Measurements from ENCODE around the gene LATS1.
A peak's percentile ranks its signal among the peaks of the same experiment; 100 is the strongest.
"Not testable (repeated sequence)": the region's sequence is repeated elsewhere in the genome, so short reads cannot be mapped to it uniquely, and the experiment has no call there.

Gene LATS1

DNA sequence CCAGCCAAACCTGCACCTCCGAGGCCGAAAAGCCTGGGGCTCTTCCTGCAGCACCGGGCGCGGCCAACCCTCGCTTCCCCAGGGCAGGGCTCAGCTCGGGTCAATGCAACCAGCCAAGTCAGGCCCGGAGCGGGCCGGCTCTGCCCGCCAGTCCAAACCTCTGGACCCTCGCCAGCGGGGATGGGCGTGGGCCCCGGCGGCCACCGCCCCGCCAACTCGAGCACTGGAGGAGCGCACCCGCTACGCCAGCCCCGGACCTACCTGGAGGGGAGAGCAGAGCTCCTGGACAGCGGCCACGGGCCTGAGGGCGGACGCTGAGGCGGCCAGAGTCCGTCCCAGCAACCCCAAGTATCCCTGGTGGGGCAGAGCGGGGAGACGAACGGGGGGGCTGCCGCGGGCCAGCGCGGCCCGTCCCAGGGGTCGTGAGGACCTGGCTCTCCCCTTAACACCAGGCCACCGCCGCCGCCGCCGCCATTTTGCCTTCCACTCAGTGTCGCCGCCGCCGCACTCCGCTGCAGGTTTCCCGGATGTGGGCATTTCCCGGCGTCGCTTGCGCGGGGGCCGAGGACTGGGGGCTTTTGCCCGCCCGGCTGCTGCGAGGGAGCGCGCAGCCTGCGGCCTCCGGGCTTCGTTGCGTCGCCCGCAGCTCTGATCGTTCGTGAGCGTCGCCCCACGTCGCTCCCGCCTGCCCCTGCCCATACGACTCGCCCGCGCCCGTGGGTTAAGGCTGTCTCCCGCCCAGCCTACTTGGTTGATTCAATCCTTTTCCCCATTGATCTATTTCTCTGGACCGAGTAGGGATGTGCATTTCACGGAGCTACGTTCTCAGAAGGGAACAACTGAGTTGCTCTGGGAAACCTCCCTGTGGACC, at the start of gene LATS1:
TSS of gene LATS1 (minus strand) at position 514 of the 871 bp plus-strand sequence. CDS start 15,975 bp downstream, outside the sequence.
- peak; percentile 90 for DNase-seq (ENCODE audit: low spot score)

GRCh38 chr6:149766156-149766769, 48.4 kb upstream of the LATS1 start:
- no peak for DNase-seq (ENCODE audit: low spot score)

DNA sequence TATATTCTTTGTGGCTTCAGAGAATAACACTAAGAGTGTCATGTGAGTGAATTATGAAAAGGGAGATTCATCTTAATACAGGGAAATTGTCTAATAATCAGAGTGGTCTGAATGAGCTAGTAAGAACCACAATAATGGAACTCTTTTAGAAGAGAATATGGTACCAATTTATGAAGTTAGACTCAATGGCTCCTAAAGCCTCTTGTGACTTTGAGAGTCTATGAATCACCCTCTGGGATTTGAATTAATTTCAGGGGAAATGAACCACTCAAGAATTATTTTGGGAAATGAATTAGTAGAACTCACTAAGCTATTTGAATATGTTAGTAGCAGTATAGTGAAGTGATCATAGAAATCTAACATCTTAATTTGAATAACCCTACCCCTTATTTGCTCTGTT, 46.0 kb upstream of the LATS1 start:
- no peak for DNase-seq (ENCODE audit: low spot score)

- DNase-seq (ENCODE audit: low spot score): no peak
Measured at GRCh38 chr6:149761438-149761837, 43.5 kb upstream of the LATS1 start.

GRCh38 chr6:149756261-149756636, 38.3 kb upstream of the LATS1 start:
- DNase-seq (ENCODE audit: low spot score): no peak

DNA sequence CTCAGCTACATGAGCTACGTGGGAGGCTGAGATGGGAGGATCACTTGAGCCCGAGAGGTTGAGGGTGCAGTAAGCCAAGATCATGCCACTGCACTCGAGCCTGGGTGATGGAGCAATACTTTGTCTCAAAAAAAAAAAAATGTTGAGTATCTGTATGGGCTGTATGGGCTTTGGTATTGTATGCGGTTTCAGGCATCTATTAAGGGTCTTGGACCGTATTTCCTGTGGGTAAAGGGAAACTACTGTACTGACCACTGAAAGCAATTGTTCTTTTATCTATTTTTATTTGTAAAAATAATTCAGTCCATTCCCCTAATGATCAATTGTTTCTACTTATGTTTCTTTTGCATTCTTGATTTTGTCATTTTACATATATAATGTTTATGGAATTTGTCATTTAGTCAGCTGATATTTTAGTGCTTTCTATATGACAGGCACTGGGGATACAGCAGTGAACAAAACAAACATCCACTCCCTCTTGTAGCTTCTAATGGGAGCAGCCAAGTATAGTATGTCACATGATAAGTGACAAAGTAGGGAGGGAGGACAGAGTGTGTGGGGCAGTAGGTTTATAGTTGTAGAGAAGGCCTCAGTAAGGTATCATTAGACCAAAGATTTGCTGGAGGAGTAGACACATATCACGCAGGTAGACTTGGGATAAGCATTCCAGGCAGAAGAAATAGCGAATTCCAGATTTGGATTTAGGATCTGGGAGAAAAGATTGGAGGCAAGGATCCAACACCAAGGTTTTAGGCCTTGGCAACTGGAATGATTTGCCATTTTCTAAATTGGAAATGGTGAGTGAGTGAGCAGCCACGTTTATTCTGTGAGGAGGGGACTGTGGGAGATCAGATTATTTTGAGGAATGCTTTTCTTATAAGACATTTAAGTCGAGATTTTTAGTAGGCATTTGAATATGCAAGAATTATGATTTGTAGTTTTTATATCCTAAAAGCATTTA, 37.7 kb upstream of the LATS1 start:
- no peak for DNase-seq (ENCODE audit: low spot score)

GRCh38 chr6:149754548-149754947, 36.6 kb upstream of the LATS1 start:
- no peak for DNase-seq (ENCODE audit: low spot score)

GRCh38 chr6:149753374-149753637, 35.4 kb upstream of the LATS1 start:
- not testable (repeated sequence) for DNase-seq (ENCODE audit: low spot score)

GRCh38 chr6:149752600-149753373, 34.9 kb upstream of the LATS1 start:
- DNase-seq (ENCODE audit: low spot score): no peak

- DNase-seq (ENCODE audit: low spot score): not testable (repeated sequence)
Measured at GRCh38 chr6:149751920-149752319, 34.0 kb upstream of the LATS1 start.

- DNase-seq (ENCODE audit: low spot score): no peak
Measured at GRCh38 chr6:149751239-149751638, 33.3 kb upstream of the LATS1 start.

- DNase-seq (ENCODE audit: low spot score): peak; percentile 37
Measured at GRCh38 chr6:149750136-149750609, 32.3 kb upstream of the LATS1 start.

GRCh38 chr6:149749594-149750135, 31.8 kb upstream of the LATS1 start, which contains the start of gene PCMT1:
TSS of gene PCMT1 (plus strand) at chr6:149749741. CDS start at chr6:149749902, 161 bp downstream.
- peak; percentile 91 for DNase-seq (ENCODE audit: low spot score)

DNA sequence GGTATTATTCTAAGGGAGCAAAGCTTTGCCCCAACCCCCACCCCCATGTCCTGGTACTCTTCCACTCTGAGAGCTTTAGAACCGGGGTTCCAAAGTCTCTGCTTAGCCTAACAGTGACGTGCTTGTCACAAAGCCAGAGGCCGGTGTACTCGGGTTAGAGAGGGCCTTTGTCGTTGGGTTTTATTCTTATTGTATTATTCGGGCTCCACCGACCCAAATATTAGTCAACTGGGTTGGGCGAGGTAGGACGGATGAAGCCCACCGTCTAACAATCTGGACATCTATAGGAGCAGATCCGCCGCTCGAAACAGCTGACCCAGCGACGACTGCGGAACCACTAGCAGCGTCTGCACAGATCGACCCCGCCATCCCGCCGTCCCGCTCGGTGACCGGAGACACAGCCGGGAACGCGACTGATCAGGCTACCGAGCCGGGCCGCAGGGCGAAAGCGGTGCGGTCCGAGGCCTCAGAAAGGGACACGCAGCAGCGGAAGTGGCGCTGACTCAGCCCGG, 31.2 kb upstream of the LATS1 start:
- DNase-seq (ENCODE audit: low spot score): not testable (repeated sequence)

DNA sequence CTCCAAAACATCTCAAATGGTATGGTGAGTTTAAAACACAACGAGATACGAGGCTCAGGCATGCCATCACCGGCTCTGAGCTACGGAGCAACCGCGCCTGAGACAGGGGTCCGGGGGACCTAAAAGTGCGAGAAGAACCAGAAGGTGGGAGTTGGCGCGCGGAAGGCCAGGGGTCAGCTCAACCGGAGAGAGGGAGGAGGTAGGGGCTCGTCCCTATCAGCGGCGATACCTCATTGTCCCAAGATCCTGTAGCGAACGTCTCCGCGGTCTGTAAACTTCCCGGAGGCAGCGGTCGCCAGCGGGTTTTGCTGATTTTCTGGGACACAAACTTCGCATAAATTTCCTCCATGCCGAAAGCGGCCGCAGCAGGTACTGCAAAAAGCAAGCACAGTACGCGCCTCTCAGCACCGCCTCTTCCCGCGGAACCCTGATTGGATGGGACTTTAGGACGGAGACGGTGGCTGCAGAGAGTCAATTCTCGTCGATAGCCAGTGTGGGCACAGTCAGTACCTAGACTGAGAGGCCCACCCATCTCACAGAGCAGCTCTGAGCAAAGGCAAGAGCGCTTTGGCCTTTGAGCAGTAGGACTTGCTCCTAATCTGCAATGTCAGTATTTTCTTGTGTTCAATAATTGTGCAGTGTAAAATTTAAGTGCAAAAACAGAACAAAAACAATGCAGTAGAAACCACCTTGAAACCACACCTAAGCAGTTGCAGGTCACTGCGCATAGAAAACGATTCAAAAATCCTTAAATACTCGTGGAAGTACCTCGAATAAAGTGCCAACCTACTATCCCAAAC, 28.4 kb upstream of the LATS1 start, which contains the start of gene NUP43:
TSS of gene NUP43 (minus strand) at position 383 of the 800 bp plus-strand sequence. CDS start at position 349, 34 bp downstream.
- peak; percentile 97 for DNase-seq (ENCODE audit: low spot score)

GRCh38 chr6:149745252-149745651, 27.4 kb upstream of the LATS1 start:
- not testable (repeated sequence) for DNase-seq (ENCODE audit: low spot score)

DNA sequence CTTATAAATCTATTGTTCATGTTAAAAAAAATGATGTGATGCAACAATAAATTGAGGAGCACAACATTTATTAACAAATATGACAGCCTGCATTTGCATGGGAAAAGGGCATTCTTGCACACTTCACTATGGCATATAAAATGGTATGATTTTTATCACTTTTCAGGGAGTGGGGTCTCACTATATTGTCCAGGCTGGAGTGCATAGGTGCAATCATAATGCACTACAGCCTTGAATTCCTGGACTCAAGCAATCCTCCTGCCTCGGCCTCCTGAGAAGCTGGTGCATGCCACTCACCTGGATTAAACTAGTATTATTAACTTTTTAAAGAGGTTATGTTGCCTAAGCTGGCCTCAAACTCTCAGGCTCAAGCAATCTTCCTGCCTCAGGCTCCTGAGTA, 17.0 kb upstream of the LATS1 start:
- no peak for DNase-seq (ENCODE audit: low spot score)

DNA sequence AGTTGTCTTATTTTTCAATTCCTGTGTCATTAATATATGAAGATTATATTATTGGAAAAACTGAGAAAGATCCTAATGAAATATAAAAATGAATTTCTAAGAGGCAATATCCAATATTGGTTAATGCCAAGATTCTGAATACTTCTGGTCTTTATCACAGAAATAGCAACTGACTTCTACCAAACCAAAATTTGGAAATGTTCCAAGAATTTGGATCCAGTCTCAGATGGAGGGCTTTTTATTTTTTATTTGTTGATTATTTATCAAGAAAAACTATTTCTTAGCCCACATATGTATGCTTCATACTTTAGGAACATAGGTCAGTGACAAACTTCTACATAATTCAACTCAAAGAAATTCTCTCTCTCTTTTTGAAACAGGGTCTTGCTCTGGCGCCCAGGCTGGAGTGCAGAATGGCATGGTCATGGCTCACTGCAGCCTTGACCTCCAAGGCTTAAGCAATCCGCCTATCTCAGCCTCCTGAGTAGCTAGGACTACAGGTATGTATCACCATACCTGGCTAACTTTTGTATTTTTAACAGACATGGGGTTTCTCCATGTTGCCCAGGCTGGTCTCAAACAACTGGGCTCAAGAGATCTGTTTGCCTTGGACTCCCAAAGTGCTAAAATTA, 15.3 kb upstream of the LATS1 start:
- no peak for DNase-seq (ENCODE audit: low spot score)

DNA sequence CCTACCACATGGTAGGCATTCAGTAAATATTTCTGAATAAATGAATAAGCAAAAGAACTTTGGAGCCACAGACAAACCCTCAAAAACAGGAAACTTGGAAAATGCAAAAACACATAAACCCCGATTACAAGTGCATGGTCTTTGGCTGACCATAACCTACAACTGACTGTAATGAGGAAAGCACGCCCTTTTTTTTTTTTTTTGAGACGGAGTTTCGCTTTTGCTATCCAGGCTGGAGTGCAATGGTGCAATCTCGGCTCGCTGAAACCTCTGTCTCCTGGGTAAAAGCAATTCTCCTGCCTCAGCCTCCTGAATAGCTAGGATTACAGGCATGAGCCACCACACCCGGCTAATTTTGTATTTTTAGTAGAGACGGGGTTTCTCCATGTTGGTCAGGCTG, 11.9 kb upstream of the LATS1 start:
- DNase-seq (ENCODE audit: low spot score): no peak
